Heart left ventricle (tissue), 16 donors: ENCODE results near the gene CCDC175. TPM values are rescaled to one million over a fixed set of nuclear protein-coding genes. Genes with fewer than 3 reads are reported as not detected.

ENCODE experiments used
- ATAC-seq, 4 donors: fragments of 200-7000 bp; cut with Tn5 transposase; one replicate each; pipeline ENCODE4 v1.9.1; 2020 to 2022; ENCODE audit warnings: moderate library complexity in 4 of 4, mild to moderate bottlenecking in 3 of 4, moderate number of reproducible peaks in 1 of 4
- DNase-seq, 5 donors: peaks; one replicate each; pipeline ENCODE4 v3.0.0-alpha.2; 2020
- H3K27ac ChIP-seq, 12 donors: fragments of 200-600 bp; sonication (generic) in 4 of 12; one replicate each; pipeline versions ENCODE4 v1.5.0 to v1.8.0; 2016 to 2022; ENCODE audit warnings: mild to moderate bottlenecking in 2 of 12
- H3K27me3 ChIP-seq, 9 donors: fragments of 200-600 bp; sonication (generic) in 2 of 9; one replicate each; pipeline versions ENCODE4 v1.5.1 to v1.8.0; 2016 to 2022; ENCODE audit warnings: mild to moderate bottlenecking in 3 of 9
- H3K36me3 ChIP-seq, 9 donors: fragments of 200-600 bp; sonication (generic) in 2 of 9; one replicate each; pipeline versions ENCODE4 v1.5.0 to v1.8.0; 2018 to 2022; ENCODE audit warnings: mild to moderate bottlenecking in 2 of 9
- H3K4me1 ChIP-seq, 12 donors: fragments of 200-600 bp; sonication (generic) in 4 of 12; one replicate each; pipeline versions ENCODE4 v1.5.0 to v1.8.0; 2016 to 2022; ENCODE audit warnings: mild to moderate bottlenecking in 3 of 12
- H3K4me3 ChIP-seq, 12 donors: fragments of 200-600 bp; sonication (generic) in 4 of 12; one replicate each; pipeline versions ENCODE4 v1.5.0 to v1.8.0; 2017 to 2022; ENCODE audit warnings: mild to moderate bottlenecking in 9 of 12, moderate library complexity in 4 of 12
- H3K9me3 ChIP-seq, 12 donors: fragments of 200-600 bp; sonication (generic) in 4 of 12; one replicate each; pipeline versions ENCODE4 v1.5.0 to v1.8.0; 2016 to 2022; ENCODE audit warnings: mild to moderate bottlenecking in 1 of 12
- POLR2A ChIP-seq, 2 donors: fragments of 450-650 bp; IDR thresholded peaks; one replicate each; pipeline ENCODE4 v1.6.1; 2017; ENCODE audit warnings: antibody characterized with exemption in 2 of 2, mild to moderate bottlenecking in 2 of 2, moderate library complexity in 2 of 2
- WGBS, 4 donors: extraction: QIAGEN DNeasy Blood & Tissue Kit in 2 of 4; methylation state at CpG; one replicate each; pipeline versions ENCODE4 v1.1.5 to v1.1.7; 2013 to 2018; 5-methylcytosine and 5-hydroxymethylcytosine counted together
- intact Hi-C, 10 donors: fragments of 100-400 bp; cut with DNase I; formaldehyde crosslinking; loops; one replicate each; pipeline versions ENCODE4 v1.11.1 to v1.14.2; 2022
- polyA plus RNA-seq, 2 donors: library from polyadenylated mRNA; stranded (reverse); fragments of 200-250 nt; gene quantifications; one replicate each; pipeline ENCODE4 v1.2.3, GENCODE V29; 2013
- total RNA-seq, 9 donors: library from RNA; depleted of rRNA in 2 of 9; stranded (reverse); fragments of >200 nt in 2 of 9; fragmentation: NEBNext Ultra II Directional in 3 of 9; extraction: Animal tissue kit (Norgen Biotek cat#: 25700) in 3 of 9; gene quantifications; one replicate each; pipeline versions ENCODE4 v1.1.0 to v1.2.4, GENCODE V29; 2016 to 2023
- TF ChIP-seq, protein P1 (sequence below), 12 donors: fragments of 200-600 bp; sonication (generic) in 4 of 12; IDR thresholded peaks; one replicate each; pipeline versions ENCODE4 v1.5.0 to v1.8.0; 2018 to 2022; ENCODE audit warnings: antibody characterized with exemption in 12 of 12, mild to moderate bottlenecking in 5 of 12
- donor health status: ischemic (EF 13 %, LVEDD 7.1; RV severe dilation, severe dysfunction).
- donor health status: healthy with polysubstance abuse.
- donor health status: DM: no; HTN: yes; CAD: no.
- donor health status: DM: no; HTN: no; CAD: no.
- donor health status: ischemic (EF 25% LVEDD 6.9; RV normal size, moderate dysfunction).
- donor health status: ischemic (EF 25% LVEDD 5.7; RV mildly dilated, moderate dysfunction).
- donor health status: healthy.
- donor health status: DM: yes; HTN: yes; CAD: no.
- donor health status: ischemic (EF 35%, LVEDD 5.7; RV mildly dilated, moderate dysfunction).
- donor health status: nonischemic (EF 11% LVEDD 7.7; RV severe dilation, severe dysfunction).
- donor health status: DM: yes; HTN: yes; CAD: no.
- donor health status: PGD.
- donor health status: ischemic (EF 29% LVEDD 5.4; RV normal size, mild dysfunction).
- donor health status: nonischemic (EF 23%, LVEDD 6.1; RV moderate dilation, normal function).

CCDC175 gene
- total and polyA plus RNA-seq, 11 donors, result not detected

DNA sequence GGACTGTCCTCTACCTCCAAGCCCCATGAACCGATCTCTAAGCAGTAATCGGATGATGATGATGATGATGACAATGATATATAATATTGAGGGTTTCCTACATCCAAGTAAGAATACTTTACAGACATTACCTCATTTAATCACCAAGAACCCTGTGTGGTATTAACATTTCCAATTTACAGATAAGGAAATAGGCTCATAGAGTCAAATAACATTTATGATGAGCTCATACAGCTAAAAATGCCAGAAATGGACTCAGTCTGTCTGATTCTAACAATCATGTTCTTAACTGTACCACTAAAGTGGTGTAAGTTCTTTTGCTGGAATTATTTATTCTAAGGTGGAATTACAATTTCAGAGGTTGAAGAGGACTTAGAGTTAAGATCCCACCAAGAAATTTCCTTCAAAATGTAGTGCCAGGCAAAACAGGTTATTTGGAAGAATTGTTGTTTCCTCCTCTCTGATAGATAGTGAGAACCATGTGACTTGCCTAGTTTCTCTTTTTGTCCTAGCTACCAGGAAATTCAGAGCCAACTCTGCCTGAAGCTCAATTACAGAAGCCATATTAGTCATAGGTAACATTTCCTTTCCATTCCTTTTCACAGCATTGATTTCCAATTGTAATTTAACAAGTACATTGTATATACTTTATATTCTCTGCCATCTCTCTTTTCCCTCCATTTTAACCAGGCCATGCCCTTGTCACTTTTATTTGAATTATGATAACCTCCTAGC, 23.8 kb upstream of the CCDC175 start:
- H3K36me3 ChIP-seq, result no peaks in the 10 kb centered on the region
- no peaks in the 10 kb centered on the region for H3K4me1 ChIP-seq
- ATAC-seq (no peak), DNase-seq (no peak)
- WGBS, 4 donors, result 78 to 98% (median 86%) methylated on average over 2 of the region's 2 CpGs
- intact Hi-C loops, result no loop called here
- H3K27ac ChIP-seq, result no peak overlapping the region
- H3K27me3 ChIP-seq, result no peaks in the 10 kb centered on the region
- TF ChIP-seq, protein P1, sequence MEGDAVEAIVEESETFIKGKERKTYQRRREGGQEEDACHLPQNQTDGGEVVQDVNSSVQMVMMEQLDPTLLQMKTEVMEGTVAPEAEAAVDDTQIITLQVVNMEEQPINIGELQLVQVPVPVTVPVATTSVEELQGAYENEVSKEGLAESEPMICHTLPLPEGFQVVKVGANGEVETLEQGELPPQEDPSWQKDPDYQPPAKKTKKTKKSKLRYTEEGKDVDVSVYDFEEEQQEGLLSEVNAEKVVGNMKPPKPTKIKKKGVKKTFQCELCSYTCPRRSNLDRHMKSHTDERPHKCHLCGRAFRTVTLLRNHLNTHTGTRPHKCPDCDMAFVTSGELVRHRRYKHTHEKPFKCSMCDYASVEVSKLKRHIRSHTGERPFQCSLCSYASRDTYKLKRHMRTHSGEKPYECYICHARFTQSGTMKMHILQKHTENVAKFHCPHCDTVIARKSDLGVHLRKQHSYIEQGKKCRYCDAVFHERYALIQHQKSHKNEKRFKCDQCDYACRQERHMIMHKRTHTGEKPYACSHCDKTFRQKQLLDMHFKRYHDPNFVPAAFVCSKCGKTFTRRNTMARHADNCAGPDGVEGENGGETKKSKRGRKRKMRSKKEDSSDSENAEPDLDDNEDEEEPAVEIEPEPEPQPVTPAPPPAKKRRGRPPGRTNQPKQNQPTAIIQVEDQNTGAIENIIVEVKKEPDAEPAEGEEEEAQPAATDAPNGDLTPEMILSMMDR (IDR thresholded peaks at IDR 0.05), result no peak
- no peak for TF ChIP-seq POLR2A (IDR thresholded peaks at IDR 0.05)
- H3K9me3 ChIP-seq, result no peaks in the 10 kb centered on the region
- no peak overlapping the region for H3K4me3 ChIP-seq

GRCh38 chr14:59595071-59595470, 18.5 kb upstream of the CCDC175 start:
- intact Hi-C loops, result no loop called here
- ATAC-seq (no peak), DNase-seq (no peak)
- H3K36me3 ChIP-seq, result no peaks in the 10 kb centered on the region
- peaks cover 0 to 4% (median 0%) of the 10 kb centered on the region in 9 donors for H3K27me3 ChIP-seq
- H3K4me1 ChIP-seq, result no peaks in the 10 kb centered on the region
- 77 to 86% (median 84%) methylated on average over 6 of the region's 6 CpGs for WGBS, 4 donors
- peaks cover 0 to 6% (median 0%) of the 10 kb centered on the region in 12 donors for H3K9me3 ChIP-seq
- no peak overlapping the region for H3K4me3 ChIP-seq
- no peak for TF ChIP-seq POLR2A (IDR thresholded peaks at IDR 0.05)
- TF ChIP-seq, protein P1 (IDR thresholded peaks at IDR 0.05), result no peak
- no peak overlapping the region for H3K27ac ChIP-seq

DNA sequence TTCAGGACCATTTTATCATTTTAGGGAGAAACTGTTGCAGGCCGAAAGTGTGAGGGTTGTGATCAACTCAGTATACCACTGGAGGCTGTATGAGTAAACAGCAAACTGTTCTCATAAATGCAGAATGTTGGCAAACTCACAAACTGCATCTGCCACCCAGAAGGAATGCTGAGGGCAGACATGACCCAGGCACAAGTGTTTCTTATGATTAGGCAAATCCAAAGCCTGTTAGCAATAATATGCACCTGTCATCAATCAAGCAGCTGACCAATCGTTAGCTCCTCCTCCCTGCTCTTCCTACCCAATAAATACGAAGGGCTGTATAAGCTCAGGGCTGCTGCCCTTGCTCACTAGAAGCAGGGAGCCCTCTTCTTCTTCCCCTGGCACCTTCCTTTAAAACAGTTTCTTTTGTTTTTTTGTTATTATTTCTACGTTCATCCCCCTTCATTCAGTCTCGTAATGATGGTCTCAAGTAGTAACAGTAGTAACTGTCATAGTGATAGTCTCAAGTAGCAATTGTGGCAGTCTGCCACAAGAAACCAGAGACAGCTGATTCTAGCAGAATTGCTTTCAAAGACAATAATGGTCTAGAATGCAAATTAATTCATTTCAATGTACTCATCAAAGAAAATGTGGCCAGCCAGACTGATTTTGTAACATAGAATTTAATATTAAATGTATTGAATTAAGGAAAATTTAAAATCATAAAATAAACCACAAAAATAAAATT, 15.2 kb upstream of the CCDC175 start:
- H3K27ac ChIP-seq, result no peak overlapping the region
- intact Hi-C loops, result no loop called here
- H3K27me3 ChIP-seq, result peaks cover 0 to 4% (median 0%) of the 10 kb centered on the region in 9 donors
- 77 to 85% (median 80%) methylated on average over 5 of the region's 5 CpGs for WGBS, 4 donors
- TF ChIP-seq, protein P1 (IDR thresholded peaks at IDR 0.05), result no peak
- no peak for TF ChIP-seq POLR2A (IDR thresholded peaks at IDR 0.05)
- H3K9me3 ChIP-seq, result peaks cover 0 to 6% (median 0%) of the 10 kb centered on the region in 12 donors
- no peak overlapping the region for H3K4me3 ChIP-seq
- no peaks in the 10 kb centered on the region for H3K4me1 ChIP-seq
- DNase-seq, result no peak
- H3K36me3 ChIP-seq, result no peaks in the 10 kb centered on the region
- no peak for ATAC-seq

- intact Hi-C loops, result no loop called here
- H3K27me3 ChIP-seq, result peaks cover 0 to 4% (median 0%) of the 10 kb centered on the region in 9 donors
- DNase-seq (no peak), ATAC-seq (no peak)
- WGBS, 4 donors, result 50 to 67% (median 61%) methylated on average over 3 of the region's 3 CpGs
- H3K4me3 ChIP-seq, result no peak overlapping the region
- no peaks in the 10 kb centered on the region for H3K36me3 ChIP-seq
- peaks cover 0 to 11% (median 0%) of the 10 kb centered on the region in 12 donors for H3K4me1 ChIP-seq
- no peak overlapping the region for H3K27ac ChIP-seq
- peaks cover 0 to 6% (median 0%) of the 10 kb centered on the region in 12 donors for H3K9me3 ChIP-seq
- TF ChIP-seq POLR2A (IDR thresholded peaks at IDR 0.05), result no peak
- TF ChIP-seq, protein P1 (IDR thresholded peaks at IDR 0.05), result no peak
These were observed 11.5 kb upstream of the CCDC175 start for GRCh38 chr14:59588101-59588500.
